HepG2 (cell line): ENCODE measurements around the gene MYEOV. TPM values are rescaled to one million over a fixed set of nuclear protein-coding genes. Genes with fewer than 3 reads are reported as not detected.

Experiments used
- AKAP8 ChIP-seq: sonication (generic); formaldehyde crosslinking; IDR thresholded peaks from 2 replicates; pipeline ENCODE4 v1.5.1; 2020; ENCODE audit warnings: mild to moderate bottlenecking, missing genetic modification reagents
- CBFB ChIP-seq: sonication (generic); formaldehyde crosslinking; IDR thresholded peaks from 2 replicates; pipeline ENCODE4 v1.4.0; 2020; ENCODE audit warnings: missing genetic modification reagents
- CREB1 ChIP-seq, 2 experiments: fragments of 450-650 bp in 1 of 2; IDR thresholded peaks; 2 replicates each; pipeline ENCODE4 v1.6.1; 2016 to 2017; ENCODE audit warnings: control low read depth in 1 of 2, mild to moderate bottlenecking in 1 of 2, missing compliant biosample characterization in 1 of 2, missing genetic modification characterization in 1 of 2
- MED1 ChIP-seq: sonication (generic); formaldehyde crosslinking; IDR thresholded peaks from 2 replicates; pipeline ENCODE4 v1.4.0; 2020; ENCODE audit warnings: missing genetic modification reagents
- SOX13 ChIP-seq, 3 experiments: fragments of 450-650 bp in 1 of 3; sonication (generic) in 1 of 3; formaldehyde crosslinking in 1 of 3; IDR thresholded peaks in 2 of 3; conservative IDR thresholded peaks in 1 of 3; 2 replicates each; pipeline versions ENCODE4 v1.5.0 to v1.6.1; 2016 to 2020; ENCODE audit warnings: antibody characterized with exemption in 1 of 3, mild to moderate bottlenecking in 1 of 3, missing compliant biosample characterization in 1 of 3, missing genetic modification reagents in 1 of 3, moderate library complexity in 1 of 3
- TBL1XR1 ChIP-seq: fragments of 150-350 bp; IDR thresholded peaks from 2 replicates; pipeline ENCODE4 v1.6.1; 2014; ENCODE audit warnings: borderline replicate concordance, low read length; ENCODE audit not compliant: partially characterized antibody
- ZBTB7A ChIP-seq: sonication (generic); formaldehyde crosslinking; IDR thresholded peaks from 2 replicates; pipeline ENCODE4 v1.8.0; 2022; ENCODE audit warnings: mild to moderate bottlenecking, missing genetic modification reagents
- ZMYM2 ChIP-seq: sonication (generic); formaldehyde crosslinking; IDR thresholded peaks from 2 replicates; pipeline ENCODE4 v1.8.0; 2022; ENCODE audit warnings: mild to moderate bottlenecking, missing genetic modification reagents
- ZNF160 ChIP-seq: sonication (generic); formaldehyde crosslinking; IDR thresholded peaks from 2 replicates; pipeline ENCODE4 v1.8.0; 2022; ENCODE audit warnings: mild to moderate bottlenecking, inconsistent platforms, missing genetic modification reagents
- ZNF33B ChIP-seq: sonication (generic); formaldehyde crosslinking; IDR thresholded peaks from 2 replicates; pipeline ENCODE4 v1.5.1; 2020; ENCODE audit warnings: mild to moderate bottlenecking, missing genetic modification reagents
- ZNF547 ChIP-seq: sonication (generic); formaldehyde crosslinking; IDR thresholded peaks from 2 replicates; pipeline ENCODE4 v1.5.1; 2020; ENCODE audit warnings: mild to moderate bottlenecking, missing genetic modification reagents
- ZNF839 ChIP-seq: sonication (generic); formaldehyde crosslinking; IDR thresholded peaks from 2 replicates; pipeline ENCODE4 v1.4.0; 2020; ENCODE audit warnings: missing genetic modification reagents, mild to moderate bottlenecking, borderline replicate concordance
- ZNF841 ChIP-seq: sonication (generic); formaldehyde crosslinking; IDR thresholded peaks from 2 replicates; pipeline ENCODE4 v1.8.1; 2023; ENCODE audit warnings: missing genetic modification reagents, borderline replicate concordance
- ZSCAN29 ChIP-seq: sonication (generic); formaldehyde crosslinking; conservative IDR thresholded peaks from 2 replicates; pipeline ENCODE4 v1.4.0; 2020; ENCODE audit warnings: mild to moderate bottlenecking, missing genetic modification reagents
- polyA plus RNA-seq, 8 experiments: library from polyadenylated mRNA; depleted of rRNA in 3 of 8; stranded (reverse) in 7 of 8; unstranded in 1 of 8; fragments of >200 nt; fragmentation: Illumina TruSeq in 4 of 8; extraction: Trizol in 4 of 8; gene quantifications; 2 replicates each; pipeline versions ENCODE4 v1.2.1 to v1.2.3, GENCODE V29; 2011 to 2016; ENCODE audit warnings: low read depth in 4 of 8, missing spikeins in 1 of 8, mixed read lengths in 1 of 8; ENCODE audit not compliant: insufficient read depth in 1 of 8
- total RNA-seq, 5 experiments: library from RNA; depleted of rRNA; stranded (reverse); fragments of >200 nt; fragmentation: Illumina TruSeq; extraction: Trizol; gene quantifications; 2 replicates each; pipeline ENCODE4 v1.2.3, GENCODE V29; 2016; ENCODE audit warnings: low read depth in 1 of 5
- TF ChIP-seq, protein P1 (sequence below): sonication (generic); formaldehyde crosslinking; IDR thresholded peaks from 2 replicates; pipeline ENCODE4 v1.8.0; 2023; ENCODE audit warnings: mild to moderate bottlenecking, missing genetic modification reagents
- TF ChIP-seq, protein P2 (sequence below): sonication (generic); formaldehyde crosslinking; IDR thresholded peaks from 2 replicates; pipeline ENCODE4 v1.9.0; 2022; ENCODE audit warnings: low read depth, missing genetic modification reagents
- TF ChIP-seq, protein P3 (sequence below): sonication (generic); formaldehyde crosslinking; IDR thresholded peaks from 2 replicates; pipeline ENCODE4 v1.4.0; 2020; ENCODE audit warnings: missing genetic modification reagents, mild to moderate bottlenecking, borderline replicate concordance
- TF ChIP-seq, protein P4 (sequence below): sonication (generic); formaldehyde crosslinking; IDR thresholded peaks from 2 replicates; pipeline ENCODE4 v1.8.0; 2022; ENCODE audit warnings: mild to moderate bottlenecking, missing genetic modification reagents, moderate library complexity

Gene MYEOV
- total and polyA plus RNA-seq, 2 of the 13 experiments (the other 11 are each of a cell fraction or from before 2014, with no cell fraction given), result 0.33 to 1.8 TPM

DNA sequence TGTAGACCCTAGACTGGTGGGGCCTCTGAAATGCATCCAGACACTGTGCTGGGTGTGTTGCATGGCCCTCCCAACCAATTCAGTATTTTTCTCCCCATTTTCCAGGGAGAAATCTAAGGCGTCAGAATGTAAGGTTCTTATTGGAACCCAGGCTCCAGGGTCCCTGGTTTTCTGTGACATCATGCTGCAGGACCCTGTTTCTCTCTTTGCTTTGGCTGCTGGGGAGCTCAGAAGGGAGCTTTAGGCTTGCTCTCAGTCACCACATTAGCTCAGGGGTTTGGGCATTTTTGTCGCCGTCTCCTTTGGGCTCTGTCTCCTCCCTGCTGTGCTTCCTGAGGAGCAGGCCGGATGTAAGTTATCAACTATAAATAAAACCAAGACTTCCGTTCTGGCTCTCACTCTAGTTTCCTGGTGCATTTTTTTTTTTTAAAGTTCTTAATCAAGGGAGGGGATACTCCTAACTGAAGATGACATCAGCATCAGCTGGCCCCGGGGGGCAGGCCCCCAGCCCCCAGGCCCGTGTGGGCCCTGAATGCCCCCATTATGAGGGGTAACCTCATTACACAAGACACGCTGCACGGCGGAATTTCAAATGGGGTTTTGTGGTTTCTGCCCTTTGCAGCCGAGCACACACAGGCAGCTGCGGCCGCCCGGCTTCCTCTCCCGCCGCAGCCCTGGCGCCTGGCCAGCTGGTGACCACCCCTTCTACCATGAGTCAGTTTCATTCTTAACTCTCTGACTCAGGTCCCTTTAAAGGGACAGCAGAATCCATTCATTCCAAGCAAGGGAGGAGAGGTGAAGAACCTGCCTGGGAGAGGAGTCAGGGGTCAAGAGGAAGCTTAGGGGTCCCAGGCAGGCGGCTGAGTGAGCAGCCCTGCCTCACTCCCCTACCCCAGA lies 3.2 kb downstream of the MYEOV start (continued):
- TF ChIP-seq, protein P1, sequence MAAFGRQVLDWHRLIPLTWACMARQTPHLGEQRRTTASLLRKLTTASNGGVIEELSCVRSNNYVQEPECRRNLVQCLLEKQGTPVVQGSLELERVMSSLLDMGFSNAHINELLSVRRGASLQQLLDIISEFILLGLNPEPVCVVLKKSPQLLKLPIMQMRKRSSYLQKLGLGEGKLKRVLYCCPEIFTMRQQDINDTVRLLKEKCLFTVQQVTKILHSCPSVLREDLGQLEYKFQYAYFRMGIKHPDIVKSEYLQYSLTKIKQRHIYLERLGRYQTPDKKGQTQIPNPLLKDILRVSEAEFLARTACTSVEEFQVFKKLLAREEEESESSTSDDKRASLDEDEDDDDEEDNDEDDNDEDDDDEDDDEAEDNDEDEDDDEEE (CRISPR knock-in tag), result no peak
- TF ChIP-seq ZSCAN29 (CRISPR knock-in tag) (no peak), ZMYM2 (CRISPR knock-in tag) (no peak), CREB1 (IDR thresholded peaks at IDR 0.05) (no peak), CREB1 (CRISPR knock-in tag; IDR thresholded peaks at IDR 0.05) (0 out of 2 replicates have a peak, but pooled peaks have one; percentile 28), ZNF160 (CRISPR knock-in tag) (no peak), MED1 (CRISPR knock-in tag) (peak; percentile 45; the same call in 1 of the 2 replicates), CBFB (CRISPR knock-in tag) (peak; percentile 73; the same call in 1 of the 2 replicates), ZBTB7A (CRISPR knock-in tag) (0 out of 2 replicates have a peak, but pooled peaks have one; percentile 35), SOX13 (IDR thresholded peaks at IDR 0.05) (no peak), SOX13 (CRISPR knock-in tag; conservative IDR thresholded peaks at IDR 0.05 in 1 of 2, IDR thresholded peaks at IDR 0.05 in 1 of 2) (0 out of 4 replicates have a peak, but pooled peaks of 1 of the 2 experiments have one; percentile 5), ZNF33B (CRISPR knock-in tag) (no peak), ZNF839 (CRISPR knock-in tag) (no peak), AKAP8 (no peak), TBL1XR1 (no peak), ZNF841 (CRISPR knock-in tag) (no peak), ZNF547 (no peak)
- TF ChIP-seq, protein P2, sequence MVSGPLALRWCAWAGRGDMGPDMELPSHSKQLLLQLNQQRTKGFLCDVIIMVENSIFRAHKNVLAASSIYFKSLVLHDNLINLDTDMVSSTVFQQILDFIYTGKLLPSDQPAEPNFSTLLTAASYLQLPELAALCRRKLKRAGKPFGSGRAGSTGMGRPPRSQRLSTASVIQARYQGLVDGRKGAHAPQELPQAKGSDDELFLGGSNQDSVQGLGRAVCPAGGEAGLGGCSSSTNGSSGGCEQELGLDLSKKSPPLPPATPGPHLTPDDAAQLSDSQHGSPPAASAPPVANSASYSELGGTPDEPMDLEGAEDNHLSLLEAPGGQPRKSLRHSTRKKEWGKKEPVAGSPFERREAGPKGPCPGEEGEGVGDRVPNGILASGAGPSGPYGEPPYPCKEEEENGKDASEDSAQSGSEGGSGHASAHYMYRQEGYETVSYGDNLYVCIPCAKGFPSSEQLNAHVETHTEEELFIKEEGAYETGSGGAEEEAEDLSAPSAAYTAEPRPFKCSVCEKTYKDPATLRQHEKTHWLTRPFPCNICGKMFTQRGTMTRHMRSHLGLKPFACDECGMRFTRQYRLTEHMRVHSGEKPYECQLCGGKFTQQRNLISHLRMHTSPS (CRISPR knock-in tag), result no peak
- TF ChIP-seq, protein P3, sequence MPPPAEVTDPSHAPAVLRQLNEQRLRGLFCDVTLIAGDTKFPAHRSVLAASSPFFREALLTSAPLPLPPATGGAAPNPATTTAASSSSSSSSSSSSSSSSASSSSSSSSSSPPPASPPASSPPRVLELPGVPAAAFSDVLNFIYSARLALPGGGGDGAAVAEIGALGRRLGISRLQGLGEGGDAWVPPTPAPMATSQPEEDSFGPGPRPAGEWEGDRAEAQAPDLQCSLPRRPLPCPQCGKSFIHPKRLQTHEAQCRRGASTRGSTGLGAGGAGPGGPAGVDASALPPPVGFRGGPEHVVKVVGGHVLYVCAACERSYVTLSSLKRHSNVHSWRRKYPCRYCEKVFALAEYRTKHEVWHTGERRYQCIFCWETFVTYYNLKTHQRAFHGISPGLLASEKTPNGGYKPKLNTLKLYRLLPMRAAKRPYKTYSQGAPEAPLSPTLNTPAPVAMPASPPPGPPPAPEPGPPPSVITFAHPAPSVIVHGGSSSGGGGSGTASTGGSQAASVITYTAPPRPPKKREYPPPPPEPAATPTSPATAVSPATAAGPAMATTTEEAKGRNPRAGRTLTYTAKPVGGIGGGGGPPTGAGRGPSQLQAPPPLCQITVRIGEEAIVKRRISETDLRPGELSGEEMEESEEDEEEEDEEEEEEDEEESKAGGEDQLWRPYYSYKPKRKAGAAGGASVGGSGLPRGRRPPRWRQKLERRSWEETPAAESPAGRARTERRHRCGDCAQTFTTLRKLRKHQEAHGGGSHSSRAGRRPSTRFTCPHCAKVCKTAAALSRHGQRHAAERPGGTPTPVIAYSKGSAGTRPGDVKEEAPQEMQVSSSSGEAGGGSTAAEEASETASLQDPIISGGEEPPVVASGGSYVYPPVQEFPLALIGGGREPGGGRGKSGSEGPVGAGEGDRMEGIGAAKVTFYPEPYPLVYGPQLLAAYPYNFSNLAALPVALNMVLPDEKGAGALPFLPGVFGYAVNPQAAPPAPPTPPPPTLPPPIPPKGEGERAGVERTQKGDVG (CRISPR knock-in tag), result 0 out of 2 replicates have a peak, but pooled peaks have one; percentile 8
- TF ChIP-seq, protein P4, sequence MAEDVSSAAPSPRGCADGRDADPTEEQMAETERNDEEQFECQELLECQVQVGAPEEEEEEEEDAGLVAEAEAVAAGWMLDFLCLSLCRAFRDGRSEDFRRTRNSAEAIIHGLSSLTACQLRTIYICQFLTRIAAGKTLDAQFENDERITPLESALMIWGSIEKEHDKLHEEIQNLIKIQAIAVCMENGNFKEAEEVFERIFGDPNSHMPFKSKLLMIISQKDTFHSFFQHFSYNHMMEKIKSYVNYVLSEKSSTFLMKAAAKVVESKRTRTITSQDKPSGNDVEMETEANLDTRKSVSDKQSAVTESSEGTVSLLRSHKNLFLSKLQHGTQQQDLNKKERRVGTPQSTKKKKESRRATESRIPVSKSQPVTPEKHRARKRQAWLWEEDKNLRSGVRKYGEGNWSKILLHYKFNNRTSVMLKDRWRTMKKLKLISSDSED (CRISPR knock-in tag), result no peak
